Measurements from ENCODE around the gene ADAMTS16. TPM values are rescaled to one million over a fixed set of nuclear protein-coding genes. Genes with fewer than 3 reads are reported as not detected.

Gene ADAMTS16
- total and polyA plus RNA-seq, 9 of the 15 experiments (the other 6 are each of a cell fraction or from before 2014, with no cell fraction given), result not detected

GRCh38 chr5:5128766-5129165 lies 11.4 kb upstream of the ADAMTS16 start (continued):
- TF ChIP-seq, protein P1, sequence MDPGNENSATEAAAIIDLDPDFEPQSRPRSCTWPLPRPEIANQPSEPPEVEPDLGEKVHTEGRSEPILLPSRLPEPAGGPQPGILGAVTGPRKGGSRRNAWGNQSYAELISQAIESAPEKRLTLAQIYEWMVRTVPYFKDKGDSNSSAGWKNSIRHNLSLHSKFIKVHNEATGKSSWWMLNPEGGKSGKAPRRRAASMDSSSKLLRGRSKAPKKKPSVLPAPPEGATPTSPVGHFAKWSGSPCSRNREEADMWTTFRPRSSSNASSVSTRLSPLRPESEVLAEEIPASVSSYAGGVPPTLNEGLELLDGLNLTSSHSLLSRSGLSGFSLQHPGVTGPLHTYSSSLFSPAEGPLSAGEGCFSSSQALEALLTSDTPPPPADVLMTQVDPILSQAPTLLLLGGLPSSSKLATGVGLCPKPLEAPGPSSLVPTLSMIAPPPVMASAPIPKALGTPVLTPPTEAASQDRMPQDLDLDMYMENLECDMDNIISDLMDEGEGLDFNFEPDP (CRISPR knock-in tag; IDR thresholded peaks at IDR 0.05), result no peak
- TF ChIP-seq, protein P2, sequence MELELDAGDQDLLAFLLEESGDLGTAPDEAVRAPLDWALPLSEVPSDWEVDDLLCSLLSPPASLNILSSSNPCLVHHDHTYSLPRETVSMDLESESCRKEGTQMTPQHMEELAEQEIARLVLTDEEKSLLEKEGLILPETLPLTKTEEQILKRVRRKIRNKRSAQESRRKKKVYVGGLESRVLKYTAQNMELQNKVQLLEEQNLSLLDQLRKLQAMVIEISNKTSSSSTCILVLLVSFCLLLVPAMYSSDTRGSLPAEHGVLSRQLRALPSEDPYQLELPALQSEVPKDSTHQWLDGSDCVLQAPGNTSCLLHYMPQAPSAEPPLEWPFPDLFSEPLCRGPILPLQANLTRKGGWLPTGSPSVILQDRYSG (tag; conservative IDR thresholded peaks at IDR 0.05; ENCODE audit: low read depth), result no peak
- TF ChIP-seq, protein P3, sequence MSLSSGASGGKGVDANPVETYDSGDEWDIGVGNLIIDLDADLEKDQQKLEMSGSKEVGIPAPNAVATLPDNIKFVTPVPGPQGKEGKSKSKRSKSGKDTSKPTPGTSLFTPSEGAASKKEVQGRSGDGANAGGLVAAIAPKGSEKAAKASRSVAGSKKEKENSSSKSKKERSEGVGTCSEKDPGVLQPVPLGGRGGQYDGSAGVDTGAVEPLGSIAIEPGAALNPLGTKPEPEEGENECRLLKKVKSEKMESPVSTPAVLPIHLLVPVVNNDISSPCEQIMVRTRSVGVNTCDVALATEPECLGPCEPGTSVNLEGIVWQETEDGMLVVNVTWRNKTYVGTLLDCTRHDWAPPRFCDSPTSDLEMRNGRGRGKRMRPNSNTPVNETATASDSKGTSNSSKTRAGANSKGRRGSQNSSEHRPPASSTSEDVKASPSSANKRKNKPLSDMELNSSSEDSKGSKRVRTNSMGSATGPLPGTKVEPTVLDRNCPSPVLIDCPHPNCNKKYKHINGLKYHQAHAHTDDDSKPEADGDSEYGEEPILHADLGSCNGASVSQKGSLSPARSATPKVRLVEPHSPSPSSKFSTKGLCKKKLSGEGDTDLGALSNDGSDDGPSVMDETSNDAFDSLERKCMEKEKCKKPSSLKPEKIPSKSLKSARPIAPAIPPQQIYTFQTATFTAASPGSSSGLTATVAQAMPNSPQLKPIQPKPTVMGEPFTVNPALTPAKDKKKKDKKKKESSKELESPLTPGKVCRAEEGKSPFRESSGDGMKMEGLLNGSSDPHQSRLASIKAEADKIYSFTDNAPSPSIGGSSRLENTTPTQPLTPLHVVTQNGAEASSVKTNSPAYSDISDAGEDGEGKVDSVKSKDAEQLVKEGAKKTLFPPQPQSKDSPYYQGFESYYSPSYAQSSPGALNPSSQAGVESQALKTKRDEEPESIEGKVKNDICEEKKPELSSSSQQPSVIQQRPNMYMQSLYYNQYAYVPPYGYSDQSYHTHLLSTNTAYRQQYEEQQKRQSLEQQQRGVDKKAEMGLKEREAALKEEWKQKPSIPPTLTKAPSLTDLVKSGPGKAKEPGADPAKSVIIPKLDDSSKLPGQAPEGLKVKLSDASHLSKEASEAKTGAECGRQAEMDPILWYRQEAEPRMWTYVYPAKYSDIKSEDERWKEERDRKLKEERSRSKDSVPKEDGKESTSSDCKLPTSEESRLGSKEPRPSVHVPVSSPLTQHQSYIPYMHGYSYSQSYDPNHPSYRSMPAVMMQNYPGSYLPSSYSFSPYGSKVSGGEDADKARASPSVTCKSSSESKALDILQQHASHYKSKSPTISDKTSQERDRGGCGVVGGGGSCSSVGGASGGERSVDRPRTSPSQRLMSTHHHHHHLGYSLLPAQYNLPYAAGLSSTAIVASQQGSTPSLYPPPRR (CRISPR knock-in tag; IDR thresholded peaks at IDR 0.05; ENCODE audit: borderline replicate concordance), result no peak
